Neural crest cell (in vitro differentiated cells): Measurements from ENCODE around the gene COG2. TPM values are rescaled to one million over a fixed set of nuclear protein-coding genes. Genes with fewer than 3 reads are reported as not detected.

ENCODE experiments used
- DNase-seq: peaks from one replicate; pipeline ENCODE4 v3.0.0; 2021; ENCODE audit warnings: low read depth, mixed read lengths, low spot score
- H3K27ac Mint-ChIP-seq: one replicate; pipeline ENCODE4 v1.8.0; 2021; ENCODE audit warnings: mild to moderate bottlenecking, mixed read lengths; ENCODE audit not compliant: unreplicated experiment
- H3K27me3 Mint-ChIP-seq: 2 replicates; pipeline ENCODE4 v1.8.0; 2021; ENCODE audit warnings: low read depth, mild to moderate bottlenecking, mixed read lengths
- H3K36me3 Mint-ChIP-seq: 2 replicates; pipeline ENCODE4 v1.8.0; 2021; ENCODE audit warnings: low read depth, mild to moderate bottlenecking, mixed read lengths
- H3K4me1 Mint-ChIP-seq: 2 replicates; pipeline ENCODE4 v1.8.0; 2021; ENCODE audit warnings: mixed read lengths
- H3K4me3 Mint-ChIP-seq: one replicate; pipeline ENCODE4 v1.8.0; 2021; ENCODE audit warnings: mild to moderate bottlenecking, mixed read lengths
- H3K9me3 Mint-ChIP-seq: 2 replicates; pipeline ENCODE4 v1.8.0; 2021; ENCODE audit warnings: mixed read lengths
- total RNA-seq: library from RNA; stranded (reverse); gene quantifications from 2 replicates; pipeline ENCODE4 v1.2.1, GENCODE V29; 2021
- TF ChIP-seq, protein P1 (sequence below): fragments of 200-600 bp; sonication (generic); conservative IDR thresholded peaks from 2 replicates; pipeline ENCODE4 v1.5.0; 2021; ENCODE audit warnings: antibody characterized with exemption, mild to moderate bottlenecking

The COG2 gene
- total RNA-seq, 1 donor from 2014 or later, result 38.2 TPM

DNA sequence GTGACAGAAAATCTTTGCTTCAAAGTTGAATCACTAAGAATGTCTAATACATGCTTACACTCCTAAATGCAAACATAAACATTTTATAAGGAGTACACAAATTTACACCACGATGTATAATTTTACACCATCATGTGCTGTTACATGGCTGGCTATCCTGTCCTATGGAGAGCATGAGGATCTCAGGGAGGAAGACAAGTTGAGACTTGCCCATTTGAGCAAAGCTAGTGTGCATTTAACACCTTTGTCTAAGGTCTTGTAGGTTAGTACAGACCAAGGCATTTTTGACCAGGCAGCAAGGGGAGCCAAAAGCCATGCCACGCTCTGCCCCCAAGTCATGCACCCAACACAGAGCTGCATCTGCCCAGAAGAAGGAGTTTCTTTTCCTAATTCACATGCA is 14.5 kb upstream of the COG2 start:
- H3K27me3 Mint-ChIP-seq, result no peaks in the 10 kb centered on the region
- no peaks in the 10 kb centered on the region for H3K9me3 Mint-ChIP-seq
- H3K4me1 Mint-ChIP-seq, result no peaks in the 10 kb centered on the region
- no peak overlapping the region for H3K27ac Mint-ChIP-seq
- no peaks in the 10 kb centered on the region for H3K36me3 Mint-ChIP-seq
- DNase-seq, result no peak
- no peak overlapping the region for H3K4me3 Mint-ChIP-seq
- TF ChIP-seq, protein P1, sequence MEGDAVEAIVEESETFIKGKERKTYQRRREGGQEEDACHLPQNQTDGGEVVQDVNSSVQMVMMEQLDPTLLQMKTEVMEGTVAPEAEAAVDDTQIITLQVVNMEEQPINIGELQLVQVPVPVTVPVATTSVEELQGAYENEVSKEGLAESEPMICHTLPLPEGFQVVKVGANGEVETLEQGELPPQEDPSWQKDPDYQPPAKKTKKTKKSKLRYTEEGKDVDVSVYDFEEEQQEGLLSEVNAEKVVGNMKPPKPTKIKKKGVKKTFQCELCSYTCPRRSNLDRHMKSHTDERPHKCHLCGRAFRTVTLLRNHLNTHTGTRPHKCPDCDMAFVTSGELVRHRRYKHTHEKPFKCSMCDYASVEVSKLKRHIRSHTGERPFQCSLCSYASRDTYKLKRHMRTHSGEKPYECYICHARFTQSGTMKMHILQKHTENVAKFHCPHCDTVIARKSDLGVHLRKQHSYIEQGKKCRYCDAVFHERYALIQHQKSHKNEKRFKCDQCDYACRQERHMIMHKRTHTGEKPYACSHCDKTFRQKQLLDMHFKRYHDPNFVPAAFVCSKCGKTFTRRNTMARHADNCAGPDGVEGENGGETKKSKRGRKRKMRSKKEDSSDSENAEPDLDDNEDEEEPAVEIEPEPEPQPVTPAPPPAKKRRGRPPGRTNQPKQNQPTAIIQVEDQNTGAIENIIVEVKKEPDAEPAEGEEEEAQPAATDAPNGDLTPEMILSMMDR, result no peak

DNA sequence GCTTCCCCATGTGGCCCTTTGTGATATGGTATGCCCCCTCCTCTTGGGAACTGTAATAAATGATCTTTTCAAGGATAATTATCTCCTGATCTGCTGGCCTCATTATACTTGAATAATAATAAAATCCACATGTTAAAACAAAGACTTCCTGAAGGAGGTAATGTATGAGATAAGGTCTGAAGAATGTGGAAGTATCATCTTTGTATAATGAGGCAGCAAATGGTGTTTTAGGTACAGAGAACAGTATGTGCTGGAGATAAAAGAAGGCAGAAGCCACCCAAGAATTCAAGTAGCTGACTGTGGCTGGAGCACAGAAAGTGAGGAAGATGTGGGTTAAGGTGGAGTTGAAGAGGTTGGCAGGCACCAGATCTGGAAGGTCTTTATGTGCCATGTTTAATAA is 12.8 kb upstream of the COG2 start:
- Mint-ChIP-seq H3K27me3 (no peaks in the 10 kb centered on the region), H3K4me1 (no peaks in the 10 kb centered on the region), H3K27ac (no peak overlapping the region), H3K36me3 (no peaks in the 10 kb centered on the region), H3K9me3 (no peaks in the 10 kb centered on the region), H3K4me3 (no peak overlapping the region)
- DNase-seq, result no peak
- TF ChIP-seq, protein P1, result no peak

DNA sequence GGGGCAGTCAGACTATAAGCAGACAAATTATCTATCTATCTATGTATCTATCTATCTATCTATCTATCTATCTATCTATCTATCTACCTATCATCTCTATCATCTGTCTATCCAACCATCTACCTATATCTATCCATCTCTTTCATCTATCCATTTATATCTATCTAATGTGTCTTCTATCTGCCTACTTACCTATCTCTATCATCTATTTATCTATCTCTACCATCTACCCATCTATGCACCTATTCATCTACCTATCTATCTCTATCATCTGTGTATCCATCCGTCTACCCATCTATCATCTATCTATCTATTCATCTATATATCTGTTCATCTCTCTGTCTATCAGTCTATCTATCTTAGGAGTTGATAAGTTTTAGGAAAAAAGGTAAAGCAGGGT is 10.8 kb upstream of the COG2 start:
- Mint-ChIP-seq H3K27me3 (peaks cover under 1% of the 10 kb centered on the region), H3K36me3 (no peaks in the 10 kb centered on the region), H3K4me1 (no peaks in the 10 kb centered on the region), H3K27ac (no peak overlapping the region), H3K9me3 (no peaks in the 10 kb centered on the region), H3K4me3 (no peak overlapping the region)
- no peak for DNase-seq
- TF ChIP-seq, protein P1, result no peak

DNA sequence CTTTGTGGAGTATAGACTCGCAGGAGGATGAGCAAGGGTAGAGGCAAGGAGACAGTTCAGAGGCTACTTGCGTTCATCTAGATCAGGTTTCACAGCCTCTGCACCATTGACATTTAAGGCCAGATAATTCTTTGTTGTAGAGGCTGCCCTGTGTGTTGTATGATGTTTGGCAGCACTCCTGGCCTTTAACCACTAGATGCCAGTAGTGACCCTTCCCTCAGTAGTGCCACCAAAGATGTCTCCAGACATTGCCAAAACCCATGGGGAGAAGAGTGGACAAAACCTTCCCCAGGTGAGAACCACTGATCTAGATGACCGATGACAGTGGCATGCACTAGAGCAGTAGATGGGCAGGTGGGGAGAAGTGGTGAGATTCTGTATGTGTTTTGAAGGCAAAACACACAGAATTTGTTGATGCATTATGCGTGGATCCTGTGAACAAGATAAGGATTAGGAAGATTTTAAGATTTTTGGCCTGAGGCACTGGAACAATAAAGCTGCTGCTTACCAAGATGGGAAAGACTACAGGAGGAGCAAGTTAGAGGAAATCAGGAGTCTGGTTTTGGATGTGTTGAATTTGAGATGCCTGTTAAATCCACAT is 9.9 kb upstream of the COG2 start:
- H3K4me3 Mint-ChIP-seq, result no peak overlapping the region
- DNase-seq, result peak; percentile 9
- no peaks in the 10 kb centered on the region for H3K9me3 Mint-ChIP-seq
- TF ChIP-seq, protein P1, result peak; percentile 62
- no peak overlapping the region for H3K27ac Mint-ChIP-seq
- H3K36me3 Mint-ChIP-seq, result no peaks in the 10 kb centered on the region
- H3K4me1 Mint-ChIP-seq, result no peaks in the 10 kb centered on the region
- H3K27me3 Mint-ChIP-seq, result peaks cover 10% of the 10 kb centered on the region

DNA sequence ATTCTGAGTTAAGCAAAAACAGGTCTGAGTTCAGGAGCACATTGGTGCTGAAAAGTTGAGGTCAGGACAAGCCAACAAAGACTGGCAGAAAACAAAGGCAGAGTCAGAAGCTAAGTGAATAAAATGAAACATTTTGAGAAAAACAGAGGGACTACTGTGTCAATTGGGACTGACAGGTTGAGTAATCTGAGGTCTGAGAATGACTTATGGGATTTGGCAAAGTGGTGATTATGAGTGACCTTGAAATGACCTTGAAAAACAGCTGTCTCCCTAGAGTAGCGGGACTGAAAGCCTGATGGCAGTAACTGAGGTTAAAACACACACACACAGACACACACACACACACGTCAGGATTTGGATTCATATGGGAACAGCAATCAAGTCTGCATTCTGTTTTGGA is 8.8 kb upstream of the COG2 start:
- no peaks in the 10 kb centered on the region for H3K4me1 Mint-ChIP-seq
- peaks cover 21% of the 10 kb centered on the region for H3K27me3 Mint-ChIP-seq
- no peaks in the 10 kb centered on the region for H3K9me3 Mint-ChIP-seq
- TF ChIP-seq, protein P1, result no peak
- no peak overlapping the region for H3K27ac Mint-ChIP-seq
- no peak overlapping the region for H3K4me3 Mint-ChIP-seq
- H3K36me3 Mint-ChIP-seq, result no peaks in the 10 kb centered on the region
- no peak for DNase-seq

DNA sequence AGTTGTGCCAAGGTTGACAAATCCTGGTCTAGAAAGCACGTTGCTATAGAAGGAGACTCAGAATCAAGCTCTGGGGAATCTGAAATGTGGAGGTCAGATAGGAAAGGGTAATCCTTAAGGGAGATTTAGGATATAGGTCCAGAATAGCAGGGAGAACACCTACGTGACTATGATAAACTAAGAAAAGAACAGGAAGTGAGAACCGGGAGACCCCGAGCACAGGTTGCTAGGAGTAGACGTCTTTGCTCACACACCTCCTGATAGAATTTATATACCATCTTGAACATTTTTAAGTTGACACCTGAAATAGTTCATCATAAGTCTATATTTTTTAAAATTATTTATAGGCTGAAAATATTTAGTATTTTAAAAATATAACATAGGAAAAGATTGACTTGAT is 7.9 kb upstream of the COG2 start:
- DNase-seq, result no peak
- Mint-ChIP-seq H3K27ac (no peak overlapping the region), H3K4me1 (no peaks in the 10 kb centered on the region), H3K27me3 (peaks cover 30% of the 10 kb centered on the region), H3K36me3 (no peaks in the 10 kb centered on the region), H3K4me3 (no peak overlapping the region), H3K9me3 (no peaks in the 10 kb centered on the region)
- TF ChIP-seq, protein P1, result no peak
